K562 (cell line): ENCODE data around the gene CUL2. TPM values are rescaled to one million over a fixed set of nuclear protein-coding genes. Genes with fewer than 3 reads are reported as not detected.

ENCODE experiments used
- MTA3 ChIP-seq: fragments of 450-650 bp; formaldehyde crosslinking; IDR thresholded peaks from 2 replicates; pipeline ENCODE4 v1.6.1; 2017; ENCODE audit warnings: mild to moderate bottlenecking, borderline replicate concordance
- NUFIP1 ChIP-seq: fragments of 450-650 bp; IDR thresholded peaks from 2 replicates; pipeline ENCODE4 v1.6.1; 2018; ENCODE audit not compliant: partially characterized antibody
- SP1 ChIP-seq: sonication (generic); formaldehyde crosslinking; IDR thresholded peaks from 2 replicates; pipeline ENCODE4 v1.8.1; 2022; ENCODE audit warnings: mild to moderate bottlenecking, missing genetic modification reagents
- ZNF165 ChIP-seq: fragments of 250-450 bp; sonication (Bioruptor Pico); IDR thresholded peaks from 2 replicates; pipeline ENCODE4 v1.4.0; 2020; ENCODE audit warnings: borderline replicate concordance
- ZNF318 ChIP-seq, 2 experiments: fragments of 450-650 bp; IDR thresholded peaks; 2 replicates each; pipeline ENCODE4 v1.6.1; 2016; ENCODE audit warnings: mild to moderate bottlenecking in 2 of 2, borderline replicate concordance in 1 of 2, low read depth in 1 of 2, moderate library complexity in 1 of 2
- ZNF644 ChIP-seq: fragments of 200-800 bp; sonication (Bioruptor generic); IDR thresholded peaks from 2 replicates; pipeline ENCODE4 v1.6.1; 2016; ENCODE audit warnings: low read depth, missing genetic modification characterization, missing compliant biosample characterization
- ZNF830 ChIP-seq: fragments of 250-450 bp; sonication (Bioruptor Pico); IDR thresholded peaks from 2 replicates; pipeline ENCODE4 v1.5.0; 2021; ENCODE audit warnings: mild to moderate bottlenecking
- ZZZ3 ChIP-seq: fragments of 450-650 bp; IDR thresholded peaks from 2 replicates; pipeline ENCODE4 v1.6.1; 2016; ENCODE audit warnings: antibody characterized with exemption, mild to moderate bottlenecking, moderate library complexity
- polyA plus RNA-seq, 8 experiments: library from polyadenylated mRNA; depleted of rRNA in 4 of 8; stranded (reverse) in 5 of 8; unstranded in 3 of 8; fragments of >200 nt; fragmentation: Nextera tagmentation in 2 of 8; fragmentation: Illumina TruSeq in 1 of 8; extraction: Ambion mirVana in 2 of 8; extraction: Trizol in 1 of 8; gene quantifications; 2 replicates each; pipeline versions ENCODE4 v1.2.1 to v1.2.3, GENCODE V29; 2011 to 2014; ENCODE audit warnings: inconsistent platforms in 1 of 8, missing spikeins in 1 of 8
- total RNA-seq, 7 experiments: library from RNA; depleted of rRNA in 6 of 7; stranded (reverse); fragments of >200 nt in 6 of 7; fragmentation: Illumina TruSeq in 2 of 7; extraction: Trizol in 2 of 7; gene quantifications; 2 replicates each; pipeline versions ENCODE4 v1.2.1 to v1.2.3, GENCODE V29; 2011 to 2021; ENCODE audit warnings: low replicate concordance in 1 of 7
- TF ChIP-seq, protein P1 (sequence below), 2 experiments: fragments of 150-350 bp in 1 of 2; IDR thresholded peaks; 2 replicates each; pipeline ENCODE4 v1.6.1; 2012 to 2016; ENCODE audit warnings: low read depth in 2 of 2, low read length in 2 of 2, mild to moderate bottlenecking in 1 of 2, moderate library complexity in 1 of 2
- TF ChIP-seq, protein P2 (sequence below): fragments of 450-650 bp; IDR thresholded peaks from 2 replicates; pipeline ENCODE4 v1.6.1; 2016; ENCODE audit warnings: missing biosample characterization, missing genetic modification characterization

CUL2 gene
- total and polyA plus RNA-seq, 9 of the 15 experiments (the other 6 are each of a cell fraction or from before 2014, with no cell fraction given) = 17.3 to 46.3 (median 41.2) TPM

- TF ChIP-seq ZNF318 (IDR thresholded peaks at IDR 0.05; ENCODE audit: borderline replicate concordance in 1 of 2, low read depth in 1 of 2) = no peak
- peak; percentile 65; the same call in 1 of the 2 replicates for TF ChIP-seq ZNF644 (tag)
- peak; percentile 38; the same call in 1 of the 2 replicates for TF ChIP-seq SP1 (CRISPR knock-in tag)
- peak; percentile 51 for TF ChIP-seq NUFIP1
- peak; percentile 99 for TF ChIP-seq MTA3
- peak; percentile 68; the same call in 1 of the 2 replicates for TF ChIP-seq ZZZ3
- TF ChIP-seq, protein P1, sequence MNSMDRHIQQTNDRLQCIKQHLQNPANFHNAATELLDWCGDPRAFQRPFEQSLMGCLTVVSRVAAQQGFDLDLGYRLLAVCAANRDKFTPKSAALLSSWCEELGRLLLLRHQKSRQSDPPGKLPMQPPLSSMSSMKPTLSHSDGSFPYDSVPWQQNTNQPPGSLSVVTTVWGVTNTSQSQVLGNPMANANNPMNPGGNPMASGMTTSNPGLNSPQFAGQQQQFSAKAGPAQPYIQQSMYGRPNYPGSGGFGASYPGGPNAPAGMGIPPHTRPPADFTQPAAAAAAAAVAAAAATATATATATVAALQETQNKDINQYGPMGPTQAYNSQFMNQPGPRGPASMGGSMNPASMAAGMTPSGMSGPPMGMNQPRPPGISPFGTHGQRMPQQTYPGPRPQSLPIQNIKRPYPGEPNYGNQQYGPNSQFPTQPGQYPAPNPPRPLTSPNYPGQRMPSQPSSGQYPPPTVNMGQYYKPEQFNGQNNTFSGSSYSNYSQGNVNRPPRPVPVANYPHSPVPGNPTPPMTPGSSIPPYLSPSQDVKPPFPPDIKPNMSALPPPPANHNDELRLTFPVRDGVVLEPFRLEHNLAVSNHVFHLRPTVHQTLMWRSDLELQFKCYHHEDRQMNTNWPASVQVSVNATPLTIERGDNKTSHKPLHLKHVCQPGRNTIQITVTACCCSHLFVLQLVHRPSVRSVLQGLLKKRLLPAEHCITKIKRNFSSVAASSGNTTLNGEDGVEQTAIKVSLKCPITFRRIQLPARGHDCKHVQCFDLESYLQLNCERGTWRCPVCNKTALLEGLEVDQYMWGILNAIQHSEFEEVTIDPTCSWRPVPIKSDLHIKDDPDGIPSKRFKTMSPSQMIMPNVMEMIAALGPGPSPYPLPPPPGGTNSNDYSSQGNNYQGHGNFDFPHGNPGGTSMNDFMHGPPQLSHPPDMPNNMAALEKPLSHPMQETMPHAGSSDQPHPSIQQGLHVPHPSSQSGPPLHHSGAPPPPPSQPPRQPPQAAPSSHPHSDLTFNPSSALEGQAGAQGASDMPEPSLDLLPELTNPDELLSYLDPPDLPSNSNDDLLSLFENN (IDR thresholded peaks at IDR 0.05; ENCODE audit: low read depth in 2 of 2, low read length in 2 of 2) = no peak
- TF ChIP-seq ZNF165 (CRISPR knock-in tag) = no peak
- TF ChIP-seq, protein P2, sequence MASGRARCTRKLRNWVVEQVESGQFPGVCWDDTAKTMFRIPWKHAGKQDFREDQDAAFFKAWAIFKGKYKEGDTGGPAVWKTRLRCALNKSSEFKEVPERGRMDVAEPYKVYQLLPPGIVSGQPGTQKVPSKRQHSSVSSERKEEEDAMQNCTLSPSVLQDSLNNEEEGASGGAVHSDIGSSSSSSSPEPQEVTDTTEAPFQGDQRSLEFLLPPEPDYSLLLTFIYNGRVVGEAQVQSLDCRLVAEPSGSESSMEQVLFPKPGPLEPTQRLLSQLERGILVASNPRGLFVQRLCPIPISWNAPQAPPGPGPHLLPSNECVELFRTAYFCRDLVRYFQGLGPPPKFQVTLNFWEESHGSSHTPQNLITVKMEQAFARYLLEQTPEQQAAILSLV (tag) = 0 out of 2 replicates have a peak, but pooled peaks have one; percentile 22
- 0 out of 2 replicates have a peak, but pooled peaks have one; percentile 24 for TF ChIP-seq ZNF830 (CRISPR knock-in tag)
Measured at GRCh38 chr10:35090162-35090954, at the start of gene CUL2 (continued).
